ENCODE results near the gene RTN4. TPM values are rescaled to one million over a fixed set of nuclear protein-coding genes. Genes with fewer than 3 reads are reported as not detected.
A peak's percentile ranks its signal among the peaks of the same experiment; 100 is the strongest.

The RTN4 gene
- total RNA-seq, 2 experiments from 2014 or later, result 84.9 to 85.7 TPM

- H3K4me1 ChIP-seq (ENCODE audit: insufficient read depth, low read length), result peaks cover 20% of the 10 kb centered on the region
- H3K4me3 Mint-ChIP-seq, result no peak overlapping the region
- no peak for TF ChIP-seq CTCF (IDR thresholded peaks at IDR 0.05)
- ChIA-PET CTCF (no interaction called here), POLR2A (no interaction called here)
- peaks cover 4% of the 10 kb centered on the region for H3K27me3 Mint-ChIP-seq
- H3K27me3 ChIP-seq (ENCODE audit: control insufficient read depth in 1 of 2, insufficient read depth in 2 of 2, low read length in 2 of 2), result no peaks in the 10 kb centered on the region
- no peak for DNase-seq
- H3K9me3 Mint-ChIP-seq, result no peaks in the 10 kb centered on the region
- no peak overlapping the region for H3K27ac ChIP-seq (ENCODE audit: low read depth in 1 of 2, low read length in 2 of 2)
- peak overlapping the region; percentile 66 for H3K27ac Mint-ChIP-seq
- H3K9me3 ChIP-seq (ENCODE audit: control insufficient read depth in 1 of 2, insufficient read depth in 1 of 2, low read length in 2 of 2), result peaks cover 0 to 4% of the 10 kb centered on the region in 2 experiments
- H3K36me3 ChIP-seq (ENCODE audit: insufficient read depth, low read length), result no peaks in the 10 kb centered on the region
- H3K4me3 ChIP-seq (ENCODE audit: low read length), result no peak overlapping the region
- intact Hi-C loops (cut with DNase I, micrococcal nuclease), result no loop called here
- no peak for ATAC-seq (ENCODE audit: poor library complexity)
- no peaks in the 10 kb centered on the region for H3K36me3 Mint-ChIP-seq (ENCODE audit: low read depth)
- H3K4me1 Mint-ChIP-seq (ENCODE audit: low read depth), result no peaks in the 10 kb centered on the region
These were observed 104.6 kb downstream of the RTN4 start for GRCh38 chr2:54945391-54946219.

- ChIA-PET POLR2A (no interaction called here), CTCF (no interaction called here)
- ATAC-seq (ENCODE audit: poor library complexity) (no peak), DNase-seq (no peak)
- Histone ChIP-seq H3K27me3 (ENCODE audit: control insufficient read depth in 1 of 2, insufficient read depth in 2 of 2, low read length in 2 of 2) (no peaks in the 10 kb centered on the region), H3K4me1 (ENCODE audit: insufficient read depth, low read length) (peaks cover 20% of the 10 kb centered on the region), H3K27ac (ENCODE audit: low read depth in 1 of 2, low read length in 2 of 2) (no peak overlapping the region), H3K36me3 (ENCODE audit: insufficient read depth, low read length) (no peaks in the 10 kb centered on the region), H3K4me3 (ENCODE audit: low read length) (no peak overlapping the region), H3K9me3 (ENCODE audit: control insufficient read depth in 1 of 2, insufficient read depth in 1 of 2, low read length in 2 of 2) (peaks cover 0 to 4% of the 10 kb centered on the region in 2 experiments)
- H3K27ac Mint-ChIP-seq, result no peak overlapping the region
- H3K4me1 Mint-ChIP-seq (ENCODE audit: low read depth), result no peaks in the 10 kb centered on the region
- peaks cover 4% of the 10 kb centered on the region for H3K27me3 Mint-ChIP-seq
- no peaks in the 10 kb centered on the region for H3K9me3 Mint-ChIP-seq
- no peaks in the 10 kb centered on the region for H3K36me3 Mint-ChIP-seq (ENCODE audit: low read depth)
- TF ChIP-seq CTCF (IDR thresholded peaks at IDR 0.05), result no peak
- no peak overlapping the region for H3K4me3 Mint-ChIP-seq
- intact Hi-C loops (cut with DNase I, micrococcal nuclease), result no loop called here
These were observed 105.4 kb downstream of the RTN4 start for GRCh38 chr2:54944724-54945326.

- no peaks in the 10 kb centered on the region for H3K9me3 Mint-ChIP-seq
- TF ChIP-seq CTCF (IDR thresholded peaks at IDR 0.05), result no peak
- DNase-seq (peak in 4 of 14 experiments; percentile 22 to 79 (median 52)), ATAC-seq (ENCODE audit: poor library complexity) (peak; percentile 81)
- peaks cover 20% of the 10 kb centered on the region for H3K4me1 ChIP-seq (ENCODE audit: insufficient read depth, low read length)
- H3K9me3 ChIP-seq (ENCODE audit: control insufficient read depth in 1 of 2, insufficient read depth in 1 of 2, low read length in 2 of 2), result peaks cover 8 to 13% of the 10 kb centered on the region in 2 experiments
- H3K36me3 ChIP-seq (ENCODE audit: insufficient read depth, low read length), result no peaks in the 10 kb centered on the region
- no peak overlapping the region for H3K4me3 Mint-ChIP-seq
- H3K4me3 ChIP-seq (ENCODE audit: low read length), result no peak overlapping the region
- H3K36me3 Mint-ChIP-seq (ENCODE audit: low read depth), result no peaks in the 10 kb centered on the region
- H3K27me3 Mint-ChIP-seq, result peaks cover 4% of the 10 kb centered on the region
- no peak overlapping the region for H3K27ac ChIP-seq (ENCODE audit: low read depth in 1 of 2, low read length in 2 of 2)
- no peak overlapping the region for H3K27ac Mint-ChIP-seq
- intact Hi-C loops (cut with DNase I, micrococcal nuclease), result no loop called here
- H3K4me1 Mint-ChIP-seq (ENCODE audit: low read depth), result no peaks in the 10 kb centered on the region
- no peaks in the 10 kb centered on the region for H3K27me3 ChIP-seq (ENCODE audit: control insufficient read depth in 1 of 2, insufficient read depth in 2 of 2, low read length in 2 of 2)
- ChIA-PET CTCF (no interaction called here), POLR2A (no interaction called here)
These were observed 107.9 kb downstream of the RTN4 start for GRCh38 chr2:54942373-54942772.
